Activated effector memory CD4-positive, alpha-beta T cell treated with Interleukin-2 at 50 U/mL for 16 hours (primary cell): ENCODE data around the gene NAV3.

Experiments used
- DNase-seq: peaks from one replicate; pipeline ENCODE4 v3.0.0-alpha.2; 2020

NAV3 gene

DNA sequence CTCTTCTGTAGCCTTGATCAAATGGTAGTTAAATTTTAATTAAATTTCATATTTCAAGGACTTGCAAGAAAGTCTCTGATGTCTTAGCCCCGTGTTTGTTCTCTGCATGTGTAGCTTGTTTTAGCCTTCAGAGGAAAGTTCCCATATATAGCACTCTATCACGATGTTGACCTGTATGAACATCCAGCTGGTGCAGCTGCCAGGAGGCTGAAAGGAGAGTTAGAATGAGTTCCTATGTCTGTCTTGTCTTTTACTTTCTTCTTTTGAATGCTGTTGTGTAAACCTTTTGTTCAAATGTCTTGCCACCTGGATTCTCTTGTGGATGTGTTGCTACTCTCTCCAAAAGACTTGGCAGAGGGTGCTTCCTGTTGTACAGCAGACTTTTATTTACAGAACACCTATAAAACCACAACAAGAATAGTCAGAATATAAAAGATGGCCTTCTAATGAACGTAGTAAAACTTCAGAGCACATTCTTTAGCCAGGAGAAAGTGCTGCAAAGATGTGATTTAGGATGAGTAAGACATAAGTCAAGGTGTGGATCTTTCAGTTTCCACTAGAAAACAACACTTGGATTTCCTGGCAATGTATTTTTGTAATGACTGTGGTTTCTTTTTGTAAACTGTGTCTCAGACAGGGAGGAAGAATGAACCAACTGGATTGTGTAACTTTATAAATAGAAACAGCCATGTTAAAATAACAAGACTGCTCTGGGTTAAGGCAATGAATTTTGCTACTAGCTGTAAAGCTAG is 17.2 kb downstream of the NAV3 start:
- DNase-seq = no peak

DNA sequence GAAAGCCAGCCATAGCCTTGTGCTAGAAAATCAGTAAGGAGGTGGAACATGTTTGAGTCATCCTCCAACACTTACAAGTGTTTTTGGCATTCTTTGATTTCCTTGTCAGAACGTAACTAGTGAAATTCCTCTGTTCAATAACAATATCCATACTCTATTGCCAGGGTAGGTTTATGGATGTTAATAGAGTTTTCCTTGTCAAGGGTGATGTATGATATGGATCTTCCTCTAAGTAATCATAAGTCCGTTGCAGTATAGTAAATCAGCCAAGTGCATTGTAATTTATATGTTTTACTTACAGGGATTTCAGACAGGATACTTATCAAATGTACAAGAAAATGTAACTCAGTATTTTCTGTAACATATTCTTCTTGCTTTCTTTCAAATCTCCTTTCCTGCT is 19.4 kb downstream of the NAV3 start:
- DNase-seq = no peak

DNA sequence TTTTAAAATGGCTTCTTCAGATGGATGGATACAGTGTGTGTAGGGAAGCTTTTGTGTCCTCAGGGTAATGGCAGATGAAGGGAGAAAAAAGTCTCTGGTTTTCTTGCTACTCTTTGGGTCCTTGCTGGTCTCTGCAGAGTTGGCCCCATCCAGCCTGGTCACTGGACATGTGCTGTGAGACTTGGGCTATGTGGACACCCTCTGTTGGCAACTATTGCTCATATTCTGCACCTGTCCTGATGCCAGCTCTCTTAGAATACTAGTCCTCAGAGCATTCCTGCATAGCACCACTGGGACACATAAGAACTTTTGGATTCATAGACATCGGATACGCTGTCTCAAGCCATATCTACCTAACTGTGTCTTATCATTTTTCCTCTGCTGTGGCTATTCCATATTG is 20.0 kb downstream of the NAV3 start:
- no peak for DNase-seq

DNA sequence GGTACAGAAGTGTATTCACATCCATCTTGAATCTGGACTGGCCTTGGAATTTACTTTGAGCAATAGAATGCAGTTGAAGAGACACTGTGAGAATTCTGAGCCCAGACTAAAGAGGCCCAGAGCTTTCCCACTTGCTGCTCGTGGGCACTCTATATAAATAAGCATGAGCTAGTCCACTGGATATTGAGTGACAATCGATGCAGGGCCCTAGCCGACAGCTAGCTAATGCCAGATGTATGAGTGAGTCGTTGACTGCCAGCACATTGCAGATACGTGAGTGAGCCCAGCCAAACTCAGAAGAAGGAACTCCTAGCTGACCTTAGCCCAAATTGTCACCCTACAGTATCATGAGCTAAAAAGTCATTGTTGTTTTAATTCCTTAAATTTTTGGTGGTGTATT is 24.9 kb downstream of the NAV3 start:
- no peak for DNase-seq

DNA sequence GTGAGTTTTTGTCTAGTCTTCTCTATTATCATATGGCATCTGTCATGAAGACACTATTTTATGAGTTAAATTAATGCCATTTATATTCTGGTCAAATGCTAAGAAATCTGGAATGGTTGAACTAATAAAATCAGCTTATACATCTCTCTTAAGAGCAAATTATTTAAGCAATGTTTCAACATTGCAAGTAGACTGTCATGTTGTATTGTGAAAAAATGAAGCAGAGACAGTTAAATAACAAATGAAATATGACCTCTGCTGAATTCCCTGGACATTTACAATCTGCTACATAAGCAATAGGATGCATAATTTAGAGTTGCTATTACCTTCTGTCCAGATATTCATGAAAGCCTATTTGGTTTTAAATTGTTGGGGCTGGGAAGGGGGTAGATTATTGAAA is 30.6 kb downstream of the NAV3 start:
- no peak for DNase-seq

DNA sequence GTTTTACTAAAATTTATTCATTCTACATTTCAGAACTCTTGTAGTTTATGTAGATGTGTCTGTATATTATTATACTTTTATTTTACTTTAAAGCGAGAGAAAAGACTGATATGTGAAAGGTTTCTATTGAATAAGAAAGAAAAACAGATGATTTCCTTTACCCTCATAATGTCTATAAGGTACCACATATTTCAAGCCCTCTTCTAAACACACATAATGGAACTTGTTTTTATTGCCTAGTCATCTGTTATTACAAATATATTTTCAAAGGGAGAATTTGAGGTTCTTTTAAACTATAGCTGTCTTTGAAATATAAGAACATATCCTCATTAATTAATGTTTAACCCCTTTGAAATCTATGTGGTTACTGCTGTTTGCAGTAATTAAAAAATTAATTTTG is 34.5 kb downstream of the NAV3 start:
- no peak for DNase-seq

DNA sequence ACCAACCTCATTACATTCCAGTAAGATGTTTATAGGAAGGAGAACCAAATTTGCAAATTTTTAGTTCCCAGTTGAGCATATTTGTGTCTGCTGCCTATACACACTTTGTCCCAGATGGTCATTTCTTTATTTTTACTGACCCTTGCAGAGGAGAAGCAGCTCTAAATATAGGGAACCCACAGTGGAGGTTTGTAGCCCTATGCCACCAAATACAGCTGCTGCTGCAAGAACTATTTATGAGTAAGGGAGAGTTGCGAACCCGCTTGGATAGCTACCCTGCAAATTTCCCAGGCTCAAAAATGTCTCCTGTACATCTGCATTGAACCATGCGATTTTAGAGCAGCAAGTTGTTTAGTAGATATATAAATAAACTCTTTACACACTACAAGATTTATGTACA is 48.2 kb downstream of the NAV3 start:
- DNase-seq = no peak

DNA sequence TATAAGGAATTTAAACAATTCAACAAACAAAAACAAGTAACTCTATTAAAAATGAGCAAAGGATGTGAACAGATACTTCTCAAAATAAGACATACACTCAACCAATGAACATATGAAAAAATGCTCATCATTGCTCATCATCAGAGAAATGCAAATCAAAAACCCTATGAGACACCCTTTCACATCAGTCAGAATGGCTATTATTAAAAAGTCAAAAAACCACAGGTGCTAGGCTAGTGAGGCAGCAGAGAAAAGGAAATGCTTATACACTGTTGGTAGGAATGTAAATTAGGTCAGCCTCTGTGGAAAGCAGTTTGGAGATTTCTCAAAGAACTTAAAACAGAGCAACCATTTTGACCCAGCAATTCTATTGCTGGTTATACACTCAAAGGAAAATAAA is 52.0 kb downstream of the NAV3 start:
- no peak for DNase-seq

DNA sequence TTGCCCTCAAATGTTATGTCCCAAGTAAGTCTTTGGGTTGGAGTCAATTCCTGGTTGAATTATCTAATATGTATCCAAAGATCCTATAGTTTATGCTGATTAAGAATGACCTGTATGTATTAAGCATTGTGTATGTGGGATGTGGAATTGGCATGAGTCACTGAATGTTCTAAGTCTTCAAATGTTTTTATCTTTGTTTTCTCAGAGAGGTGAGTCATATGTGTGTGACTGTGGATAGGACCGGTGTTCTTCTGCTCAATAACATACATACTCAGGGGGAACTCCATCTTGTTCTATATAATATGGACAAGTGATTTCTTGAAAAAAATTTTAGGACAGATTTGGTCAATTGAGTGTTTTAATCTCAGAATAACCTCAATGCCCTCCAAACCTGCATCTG is 57.9 kb downstream of the NAV3 start:
- DNase-seq = no peak

DNA sequence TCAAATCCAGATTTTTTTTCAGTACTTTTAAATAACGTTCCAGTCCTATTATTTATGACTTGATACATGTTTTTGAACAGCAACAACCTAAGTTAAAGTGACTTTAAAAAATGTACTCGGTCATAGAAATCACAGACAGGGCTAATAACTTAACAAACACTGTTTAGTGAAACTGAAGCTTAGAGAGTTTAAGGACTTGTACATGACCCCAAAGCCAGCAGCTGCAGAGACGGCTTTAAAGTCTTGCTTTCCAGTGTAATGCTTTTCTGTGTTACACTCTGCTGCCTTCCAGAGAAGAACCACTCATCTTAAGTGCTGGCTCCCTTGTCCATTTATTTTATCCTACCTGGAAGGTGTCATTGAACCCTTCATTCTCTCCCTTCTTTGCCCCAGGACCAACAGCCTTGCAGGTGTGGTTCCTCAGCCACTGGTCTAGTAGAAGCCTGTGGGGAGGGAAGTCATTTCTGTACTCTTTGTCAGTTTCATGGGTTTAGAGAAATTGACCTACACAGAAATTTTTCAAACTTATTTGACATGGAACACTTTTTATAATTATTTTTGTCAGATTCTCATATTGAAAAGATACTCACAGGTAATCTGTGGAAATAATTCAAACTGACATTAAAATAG is 60.9 kb downstream of the NAV3 start:
- DNase-seq = no peak

DNA sequence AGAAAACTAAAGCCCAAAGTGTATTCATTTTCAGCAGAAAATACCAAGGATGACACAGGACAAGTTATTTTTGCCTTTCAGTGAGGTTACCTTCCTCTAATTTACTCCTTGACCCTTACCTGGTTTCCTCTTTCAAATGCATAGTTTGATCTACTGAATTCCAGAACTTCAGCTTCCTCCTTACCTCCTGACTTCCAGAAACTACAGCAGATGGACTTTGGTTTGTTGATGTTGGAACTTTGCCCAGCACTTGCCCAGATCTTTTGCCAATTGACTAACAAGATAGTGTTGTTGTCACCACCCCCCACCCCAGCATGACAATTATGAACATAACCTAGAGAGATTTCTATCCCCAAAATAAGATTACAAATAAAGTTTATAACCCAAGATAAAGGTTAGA is 63.2 kb downstream of the NAV3 start:
- no peak for DNase-seq

DNA sequence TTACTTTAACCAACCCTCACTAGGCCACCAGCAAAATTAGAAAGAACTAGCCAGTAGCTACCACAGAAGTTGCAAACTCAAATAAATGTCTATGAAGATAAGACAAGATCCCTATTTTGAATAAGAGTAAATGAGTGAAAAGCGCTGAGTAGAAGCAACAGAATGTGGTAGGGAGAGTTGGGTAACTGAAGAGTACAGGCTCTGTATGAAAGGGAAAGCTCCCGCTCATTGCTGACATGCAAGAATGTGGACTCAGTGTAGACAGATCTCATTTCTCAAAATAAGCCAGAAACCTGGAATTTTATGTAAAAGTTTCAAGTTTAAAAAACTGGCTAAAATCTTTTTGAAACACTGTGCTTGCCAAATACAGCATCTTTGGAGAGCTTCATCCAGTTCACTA is 63.9 kb downstream of the NAV3 start:
- no peak for DNase-seq

DNA sequence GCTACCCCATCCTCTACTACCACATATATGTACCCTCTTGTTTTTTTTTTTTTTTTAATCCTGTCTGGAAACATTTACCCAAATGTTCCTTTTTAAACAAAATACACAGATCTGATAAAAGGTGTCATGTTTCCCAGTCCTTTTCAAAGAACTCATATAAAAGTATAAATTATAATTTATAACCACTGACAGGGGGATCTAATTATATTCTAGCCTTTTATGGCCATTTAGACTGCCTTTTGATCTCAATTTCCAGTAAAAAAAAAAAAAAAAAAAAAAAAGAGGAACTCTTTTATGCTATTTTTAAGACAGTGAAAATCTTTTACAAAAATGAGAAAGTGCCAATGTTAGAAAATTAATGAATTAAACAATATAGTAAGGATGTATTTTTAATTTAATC is 65.0 kb downstream of the NAV3 start:
- DNase-seq = no peak

DNA sequence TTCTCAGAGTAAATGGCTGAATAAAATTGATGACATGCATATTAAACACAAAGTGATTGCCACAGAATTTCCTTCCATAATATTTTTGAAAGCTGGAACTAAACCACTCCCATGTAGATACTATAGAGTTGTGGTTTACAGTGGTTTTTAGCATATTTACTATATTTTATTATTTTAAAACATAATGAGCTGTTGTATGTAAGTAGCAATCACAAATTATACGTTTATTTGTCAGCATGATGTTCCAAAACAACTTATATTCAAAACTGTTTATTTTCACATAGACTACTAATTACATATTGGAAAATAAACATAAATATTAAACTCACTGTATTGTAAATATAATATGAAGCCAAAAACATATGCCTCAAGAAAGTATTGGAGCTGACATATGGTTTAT is 77.2 kb downstream of the NAV3 start:
- DNase-seq = no peak

DNA sequence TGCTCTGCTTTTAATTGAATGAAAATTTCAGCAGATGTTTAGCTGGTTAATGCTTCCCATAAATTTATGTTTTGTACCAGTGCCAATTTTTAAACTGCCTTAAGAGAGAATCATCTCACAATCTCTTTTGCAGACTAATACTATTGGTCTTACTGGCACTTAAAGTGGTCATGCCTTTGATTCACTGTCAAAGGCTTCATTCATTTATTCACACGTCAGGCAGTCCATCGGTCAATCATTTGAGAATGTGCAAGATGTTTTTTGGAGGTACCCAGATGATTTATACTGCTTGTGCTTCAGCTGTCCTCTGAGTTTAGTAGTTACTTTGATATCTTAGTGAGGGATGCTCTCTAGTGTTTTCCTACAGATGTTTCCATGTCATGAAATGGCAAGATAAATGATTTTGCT is 83.4 kb downstream of the NAV3 start:
- no peak for DNase-seq

DNA sequence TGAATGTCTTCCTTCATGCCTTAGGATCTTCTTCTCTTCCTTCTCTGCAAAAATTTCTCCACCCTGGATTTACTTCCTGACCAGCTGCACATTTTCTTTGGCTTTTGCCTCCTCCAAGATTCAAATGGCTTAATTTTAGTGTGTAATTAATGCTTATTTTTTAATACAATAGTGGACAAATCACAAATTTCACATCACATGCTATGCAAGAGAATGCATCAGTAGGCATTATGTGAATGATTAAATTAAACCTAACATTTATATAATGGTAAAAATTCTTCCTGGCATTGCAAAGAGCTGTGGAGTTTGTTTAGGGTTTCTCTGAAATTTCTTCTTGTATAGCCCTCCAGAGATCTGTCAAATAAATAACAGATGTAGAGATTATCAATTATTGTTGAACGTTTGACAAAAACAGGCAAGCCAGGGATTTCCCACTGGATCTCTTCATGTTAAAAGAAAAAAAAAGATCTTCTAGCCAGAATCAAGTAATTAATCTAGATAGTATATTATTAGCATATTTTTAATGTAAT is 84.4 kb downstream of the NAV3 start:
- DNase-seq = no peak

DNA sequence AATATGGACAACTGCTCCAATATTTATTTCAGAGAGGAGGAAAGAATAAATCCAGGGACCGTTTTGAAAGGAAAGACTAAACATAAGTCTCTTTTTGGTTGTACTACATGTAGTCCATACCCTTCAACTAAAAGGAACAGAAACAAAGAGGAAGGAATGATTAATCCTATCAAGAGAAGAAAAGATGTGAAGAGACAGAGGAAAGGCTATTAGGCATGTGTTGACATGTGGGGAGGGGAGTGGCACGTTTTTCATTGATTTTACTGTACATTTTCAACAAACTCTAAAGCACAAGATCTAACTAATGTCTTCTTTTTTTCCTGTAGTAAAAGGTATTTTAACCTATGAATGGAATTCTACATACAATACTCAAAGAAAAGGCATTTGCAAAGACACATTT is 85.6 kb downstream of the NAV3 start:
- DNase-seq = no peak

DNA sequence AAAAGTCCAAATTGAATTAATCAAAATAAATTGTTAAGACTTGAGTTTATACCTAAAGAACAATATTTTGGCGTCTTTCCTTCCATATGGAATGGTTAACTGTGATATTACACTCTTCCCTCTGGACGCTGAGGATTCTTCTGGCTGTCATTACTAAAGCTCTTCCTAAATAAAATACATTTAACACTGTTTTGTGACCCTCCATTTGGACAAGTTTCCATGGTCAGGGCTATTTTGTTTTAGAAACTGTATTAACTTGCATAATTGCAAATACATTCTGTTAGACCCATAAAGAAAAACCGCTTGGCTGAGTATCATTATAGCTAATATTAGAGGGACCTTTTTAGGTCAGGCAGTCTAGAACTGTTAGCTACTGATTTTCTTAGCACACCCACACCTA is 87.4 kb downstream of the NAV3 start:
- no peak for DNase-seq

DNA sequence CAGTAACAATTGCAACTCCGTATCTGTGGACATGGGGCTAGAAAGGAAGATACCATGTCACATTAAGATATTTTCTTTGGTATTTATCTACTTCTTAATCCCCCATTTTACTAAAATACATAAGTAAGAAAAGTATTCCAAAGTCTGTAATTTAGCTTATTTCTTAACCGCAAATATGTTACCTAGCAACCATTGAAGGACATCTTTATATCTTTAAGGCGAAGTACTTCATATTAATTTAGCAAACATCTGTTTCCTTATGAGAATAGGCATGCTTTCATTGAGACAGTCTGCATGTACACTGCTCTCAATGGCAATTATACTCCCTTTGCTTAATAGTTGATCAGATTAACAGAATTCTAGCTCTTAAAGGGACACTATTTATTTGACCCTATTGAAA is 88.8 kb downstream of the NAV3 start:
- DNase-seq = no peak

DNA sequence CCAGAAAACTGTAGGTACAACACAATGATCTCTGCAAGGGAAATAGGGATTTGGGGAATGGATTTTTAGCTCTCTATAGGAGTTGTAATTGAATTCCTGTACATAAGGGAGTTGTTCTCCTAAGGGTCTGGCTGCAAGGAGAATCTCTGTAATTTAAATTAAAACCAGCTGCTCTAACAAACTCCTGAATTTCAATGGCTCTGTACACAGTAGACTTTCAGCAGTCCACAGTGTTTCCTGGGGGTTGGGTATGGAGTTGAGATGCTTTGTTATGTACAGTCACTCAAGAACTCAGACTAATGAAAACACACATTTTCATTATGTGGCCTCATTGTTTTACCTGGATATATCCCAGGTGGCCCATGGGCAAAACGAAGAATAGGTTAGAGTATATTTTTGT is 93.2 kb downstream of the NAV3 start:
- no peak for DNase-seq

DNA sequence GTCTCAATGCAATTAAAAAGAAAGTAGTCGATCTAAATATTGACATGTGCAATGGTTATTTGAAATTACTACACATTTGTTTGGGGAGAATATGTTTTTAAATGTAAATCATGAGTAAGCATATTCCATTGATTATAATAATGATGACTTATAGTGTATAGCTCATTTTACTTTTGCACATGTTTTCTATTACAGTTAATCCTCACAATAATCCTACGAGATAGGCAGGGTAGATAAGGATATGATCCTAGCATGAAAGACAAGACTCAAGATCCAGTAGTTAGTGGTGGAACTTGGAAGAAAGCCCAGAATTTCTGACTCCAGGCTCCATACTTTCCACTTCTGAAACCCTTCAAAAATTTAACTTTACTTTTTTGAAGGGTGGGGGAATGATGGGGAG is 94.0 kb downstream of the NAV3 start:
- DNase-seq = no peak

DNA sequence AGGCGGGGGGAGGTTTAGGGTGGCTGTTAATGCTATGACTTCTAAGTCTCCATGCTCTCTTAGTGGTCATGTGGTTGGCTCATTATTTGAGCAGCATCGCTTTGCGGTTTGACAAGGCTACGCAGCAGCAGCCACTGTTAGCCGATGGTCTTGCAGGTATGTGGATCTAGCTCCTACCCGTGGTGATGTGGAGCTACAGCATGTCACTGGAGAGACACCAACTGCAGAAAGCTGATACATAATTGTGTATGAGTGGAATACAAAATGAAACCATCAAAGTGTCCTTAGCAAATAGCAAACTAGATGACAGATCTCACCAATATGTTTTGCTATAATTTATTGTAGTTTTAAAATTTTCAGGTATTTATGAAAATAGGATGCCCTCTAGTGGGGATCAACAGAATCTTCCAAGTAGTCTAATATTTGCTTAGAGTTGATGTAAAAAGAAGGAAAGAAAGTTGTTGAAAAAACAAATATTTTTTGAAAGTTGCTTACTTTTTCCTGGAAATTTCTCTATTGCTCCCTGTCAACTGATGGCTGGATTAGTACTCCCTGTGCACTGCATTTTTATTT is 94.9 kb downstream of the NAV3 start:
- DNase-seq = no peak

DNA sequence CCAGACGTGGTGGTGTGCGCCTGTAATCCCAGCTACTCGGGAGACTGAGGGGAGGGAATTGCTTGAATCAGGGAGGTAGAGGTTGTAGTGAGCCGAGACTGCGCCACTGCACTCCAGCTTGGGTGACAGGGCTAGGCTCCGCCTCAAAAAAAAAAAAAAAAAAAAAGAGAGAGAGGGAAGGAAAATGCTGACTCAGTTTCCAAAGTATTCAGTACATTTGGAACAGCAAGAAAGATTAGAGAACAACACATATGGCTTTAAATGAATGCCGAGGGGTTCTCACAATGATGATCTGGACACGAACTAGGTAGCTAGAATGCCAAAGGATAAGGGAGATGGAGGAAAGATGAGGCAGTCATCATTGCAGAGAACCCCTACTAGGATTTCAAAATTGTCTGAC is 97.4 kb downstream of the NAV3 start:
- DNase-seq = no peak

DNA sequence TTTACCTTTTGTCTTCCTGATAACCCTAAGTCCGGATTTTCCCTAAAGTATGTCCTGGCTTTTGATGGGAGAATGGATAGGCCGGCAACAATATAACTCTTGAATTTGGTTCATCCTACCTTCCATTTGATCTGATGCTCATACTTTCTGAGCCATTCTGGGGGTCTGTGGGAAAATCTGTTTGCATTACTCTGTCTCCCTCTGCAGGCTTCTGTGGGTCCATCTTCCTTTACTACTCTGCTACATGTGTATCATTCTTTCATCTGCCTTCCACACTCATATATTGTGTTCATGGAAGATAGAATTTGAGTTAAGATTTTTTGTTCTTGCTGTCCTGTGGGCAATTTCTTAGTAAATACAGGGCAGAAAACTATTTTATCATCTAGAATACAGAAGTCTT is 101.5 kb downstream of the NAV3 start:
- DNase-seq = no peak

DNA sequence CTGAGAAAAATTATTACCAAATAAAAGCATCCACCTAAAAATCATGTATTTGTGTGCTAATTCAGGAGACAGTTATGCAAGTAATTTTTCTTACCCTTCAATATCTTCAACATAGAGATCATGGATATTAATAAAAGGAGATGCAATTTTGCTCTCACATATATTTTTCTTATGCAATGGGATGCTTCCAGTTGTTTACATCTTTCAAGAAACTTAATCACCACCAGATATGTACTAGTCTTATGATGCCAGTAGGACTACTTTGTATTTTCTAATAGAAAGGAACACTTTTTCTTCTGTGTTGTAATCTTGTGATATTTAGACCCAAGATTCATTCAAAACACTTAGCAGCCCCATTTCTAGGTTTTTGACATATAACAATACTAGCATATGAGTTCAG is 107.6 kb downstream of the NAV3 start:
- DNase-seq = no peak
